K562 (cell line): ENCODE results near the gene MTA1. TPM values are rescaled to one million over a fixed set of nuclear protein-coding genes. Genes with fewer than 3 reads are reported as not detected.

Experiments used
- ASH1L ChIP-seq: fragments of 450-650 bp; IDR thresholded peaks from 2 replicates; pipeline ENCODE4 v1.6.1; 2018; ENCODE audit warnings: borderline replicate concordance, mild to moderate bottlenecking, low read depth; ENCODE audit not compliant: partially characterized antibody
- DACH1 ChIP-seq: fragments of 450-650 bp; IDR thresholded peaks from 2 replicates; pipeline ENCODE4 v1.6.1; 2018; ENCODE audit not compliant: partially characterized antibody
- DIDO1 ChIP-seq: fragments of 450-650 bp; IDR thresholded peaks from 2 replicates; pipeline ENCODE4 v1.6.1; 2016; ENCODE audit warnings: low read depth, missing biosample characterization, missing genetic modification characterization
- ESRRA ChIP-seq: fragments of 450-650 bp; IDR thresholded peaks from 2 replicates; pipeline ENCODE4 v1.6.1; 2014; ENCODE audit warnings: low read depth, mild to moderate bottlenecking, moderate library complexity, borderline replicate concordance
- ETV6 ChIP-seq, 3 experiments: fragments of 150-350 bp in 1 of 3; sonication (generic) in 1 of 3; formaldehyde crosslinking in 1 of 3; IDR thresholded peaks; 2 replicates each; pipeline versions ENCODE4 v1.6.1 to v1.8.0; 2014 to 2022; ENCODE audit warnings: borderline replicate concordance in 2 of 3, low read depth in 2 of 3, antibody characterized with exemption in 1 of 3, low read length in 1 of 3, mild to moderate bottlenecking in 1 of 3, missing genetic modification reagents in 1 of 3
- GATA2 ChIP-seq: sonication (generic); formaldehyde crosslinking; IDR thresholded peaks from 2 replicates; pipeline ENCODE4 v1.4.0; 2020; ENCODE audit warnings: mild to moderate bottlenecking, missing genetic modification reagents
- KDM1A ChIP-seq, 2 experiments: fragments of 450-650 bp; IDR thresholded peaks; 2 replicates each; pipeline ENCODE4 v1.6.1; 2016; ENCODE audit warnings: mild to moderate bottlenecking in 2 of 2
- NEUROD1 ChIP-seq: fragments of 150-350 bp; IDR thresholded peaks from 2 replicates; pipeline ENCODE4 v1.6.1; 2014; ENCODE audit warnings: borderline replicate concordance, low read length, low read depth; ENCODE audit not compliant: partially characterized antibody
- NFIC ChIP-seq: fragments of 450-650 bp; IDR thresholded peaks from 2 replicates; pipeline ENCODE4 v1.6.1; 2017; ENCODE audit warnings: mild to moderate bottlenecking, inconsistent platforms
- OTX1 ChIP-seq: fragments of 450-650 bp; formaldehyde crosslinking; IDR thresholded peaks from 2 replicates; pipeline ENCODE4 v1.4.0; 2022; ENCODE audit warnings: mild to moderate bottlenecking
- PHTF2 ChIP-seq: fragments of 250-450 bp; sonication (Bioruptor Pico); IDR thresholded peaks from 2 replicates; pipeline ENCODE4 v1.5.0; 2021; ENCODE audit warnings: mild to moderate bottlenecking
- TAF1 ChIP-seq: IDR thresholded peaks from 2 replicates; pipeline ENCODE4 v1.6.1; 2011; ENCODE audit warnings: mild to moderate bottlenecking, low read length, moderate library complexity; ENCODE audit not compliant: insufficient read depth, control insufficient read depth, severe bottlenecking; ENCODE audit errors: extremely low read depth
- ZNF133 ChIP-seq: fragments of 250-450 bp; sonication (Bioruptor Pico); IDR thresholded peaks from 2 replicates; pipeline ENCODE4 v1.4.0; 2020; ENCODE audit warnings: mild to moderate bottlenecking
- ZNF217 ChIP-seq: sonication (generic); formaldehyde crosslinking; IDR thresholded peaks from 2 replicates; pipeline ENCODE4 v1.8.0; 2022; ENCODE audit warnings: mild to moderate bottlenecking, missing genetic modification reagents
- ZNF354B ChIP-seq: fragments of 250-450 bp; sonication (Bioruptor Pico); IDR thresholded peaks from 2 replicates; pipeline ENCODE4 v1.4.0; 2020
- ZNF79 ChIP-seq: fragments of 250-450 bp; sonication (Bioruptor Pico); IDR thresholded peaks from 2 replicates; pipeline ENCODE4 v1.4.0; 2020; ENCODE audit warnings: low read depth, mild to moderate bottlenecking, moderate library complexity
- polyA plus RNA-seq, 8 experiments: library from polyadenylated mRNA; depleted of rRNA in 4 of 8; stranded (reverse) in 5 of 8; unstranded in 3 of 8; fragments of >200 nt; fragmentation: Nextera tagmentation in 2 of 8; fragmentation: Illumina TruSeq in 1 of 8; extraction: Ambion mirVana in 2 of 8; extraction: Trizol in 1 of 8; gene quantifications; 2 replicates each; pipeline versions ENCODE4 v1.2.1 to v1.2.3, GENCODE V29; 2011 to 2014; ENCODE audit warnings: inconsistent platforms in 1 of 8, missing spikeins in 1 of 8
- total RNA-seq, 7 experiments: library from RNA; depleted of rRNA in 6 of 7; stranded (reverse); fragments of >200 nt in 6 of 7; fragmentation: Illumina TruSeq in 2 of 7; extraction: Trizol in 2 of 7; gene quantifications; 2 replicates each; pipeline versions ENCODE4 v1.2.1 to v1.2.3, GENCODE V29; 2011 to 2021; ENCODE audit warnings: low replicate concordance in 1 of 7
- TF ChIP-seq, protein P1 (sequence below): fragments of 250-450 bp; sonication (Bioruptor Pico); IDR thresholded peaks from 2 replicates; pipeline ENCODE4 v1.6.1; 2021; ENCODE audit warnings: mild to moderate bottlenecking
- TF ChIP-seq, protein P2 (sequence below), 3 experiments: fragments of 200-800 bp in 1 of 3; sonication (Bioruptor generic) in 1 of 3; sonication (generic) in 1 of 3; formaldehyde crosslinking in 1 of 3; IDR thresholded peaks; 2 replicates each; pipeline versions ENCODE4 v1.6.1 to v1.8.0; 2016 to 2022; ENCODE audit warnings: mild to moderate bottlenecking in 2 of 3, missing compliant biosample characterization in 2 of 3, missing genetic modification characterization in 2 of 3, missing genetic modification reagents in 1 of 3

The MTA1 gene
- total and polyA plus RNA-seq, 9 of the 15 experiments (the other 6 are each of a cell fraction or from before 2014, with no cell fraction given): 0.13 to 118 (median 32.3) TPM

DNA sequence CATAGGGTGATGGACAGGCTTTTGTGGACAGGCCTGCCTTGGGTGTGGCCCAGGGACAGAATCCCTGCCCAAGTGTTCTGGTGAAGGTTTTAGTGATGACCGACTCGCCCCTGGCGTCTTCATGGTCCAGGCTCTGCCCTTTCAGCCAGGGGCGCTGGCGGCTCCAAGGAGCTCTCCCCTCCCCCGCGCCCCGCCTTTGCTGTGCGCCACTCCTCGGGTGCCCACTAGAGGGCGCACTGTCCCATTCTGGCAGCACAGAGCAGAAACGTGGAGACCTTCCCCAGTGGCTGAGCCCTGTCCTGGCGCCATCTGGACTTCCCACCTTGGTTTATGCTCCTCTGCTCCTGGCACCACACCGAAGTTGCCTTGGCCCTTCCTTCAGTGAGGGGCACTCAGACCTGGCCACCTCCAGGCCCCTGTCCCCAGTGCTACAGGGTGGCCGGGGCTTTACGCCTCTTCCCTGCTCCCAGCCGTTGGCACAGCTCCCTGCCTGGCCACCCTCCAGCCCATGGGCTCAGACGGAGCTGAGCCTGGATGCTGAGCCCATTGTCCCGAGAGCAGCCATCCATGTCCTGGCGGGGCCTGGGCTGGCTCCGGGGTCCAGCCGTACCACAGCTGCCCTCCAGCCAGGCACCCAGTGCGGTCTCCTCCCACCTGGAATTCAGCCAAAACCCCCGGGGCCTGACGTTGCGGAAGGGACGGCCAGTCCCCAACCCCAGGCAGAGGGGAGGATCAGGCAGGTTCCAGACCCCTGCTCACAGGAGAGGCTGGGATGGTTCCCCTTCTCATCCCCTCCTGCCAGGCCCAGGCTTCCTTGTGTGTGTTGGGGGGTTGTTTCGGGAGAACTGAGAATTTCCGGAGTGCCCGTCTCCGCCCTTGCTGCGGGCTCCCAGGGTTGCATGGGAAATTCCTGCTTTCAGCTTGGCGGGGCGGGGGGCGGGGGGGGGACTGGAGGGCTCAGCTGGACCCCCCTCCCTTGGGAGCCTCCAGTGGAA, 61.5 kb downstream of the MTA1 start (continued):
- TF ChIP-seq ASH1L (no peak), ZNF79 (CRISPR knock-in tag) (no peak), ESRRA (peak; percentile 23; the same call in 1 of the 2 replicates), NEUROD1 (peak; percentile 29), DACH1 (no peak), ZNF133 (CRISPR knock-in tag) (no peak), NFIC (peak; percentile 96), ZNF354B (CRISPR knock-in tag) (no peak), GATA2 (CRISPR knock-in tag) (no peak), OTX1 (no peak), ETV6 (IDR thresholded peaks at IDR 0.05; ENCODE audit: borderline replicate concordance in 1 of 2, low read depth in 2 of 2, low read length in 1 of 2) (no peak), ETV6 (CRISPR knock-in tag; IDR thresholded peaks at IDR 0.05; ENCODE audit: borderline replicate concordance) (no peak), KDM1A (IDR thresholded peaks at IDR 0.05) (no peak), TAF1 (peak; percentile 62), PHTF2 (CRISPR knock-in tag) (no peak), DIDO1 (no peak), ZNF217 (CRISPR knock-in tag) (no peak)
- TF ChIP-seq, protein P1, sequence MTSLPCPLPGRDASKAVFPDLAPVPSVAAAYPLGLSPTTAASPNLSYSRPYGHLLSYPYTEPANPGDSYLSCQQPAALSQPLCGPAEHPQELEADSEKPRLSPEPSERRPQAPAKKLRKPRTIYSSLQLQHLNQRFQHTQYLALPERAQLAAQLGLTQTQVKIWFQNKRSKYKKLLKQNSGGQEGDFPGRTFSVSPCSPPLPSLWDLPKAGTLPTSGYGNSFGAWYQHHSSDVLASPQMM: no peak
- TF ChIP-seq, protein P2, sequence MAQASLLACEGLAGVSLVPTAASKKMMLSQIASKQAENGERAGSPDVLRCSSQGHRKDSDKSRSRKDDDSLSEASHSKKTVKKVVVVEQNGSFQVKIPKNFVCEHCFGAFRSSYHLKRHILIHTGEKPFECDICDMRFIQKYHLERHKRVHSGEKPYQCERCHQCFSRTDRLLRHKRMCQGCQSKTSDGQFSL (CRISPR knock-in tag; IDR thresholded peaks at IDR 0.05): 0 out of 2 replicates have a peak, but pooled peaks have one; percentile 39
- TF ChIP-seq, protein P2 (tag; IDR thresholded peaks at IDR 0.05): no peak
